Measurements from ENCODE around the gene SLC8B1.

GRCh38 chr12:113299619-113300237 is 35.2 kb downstream of the SLC8B1 start:
- TF ChIP-seq, protein P1, sequence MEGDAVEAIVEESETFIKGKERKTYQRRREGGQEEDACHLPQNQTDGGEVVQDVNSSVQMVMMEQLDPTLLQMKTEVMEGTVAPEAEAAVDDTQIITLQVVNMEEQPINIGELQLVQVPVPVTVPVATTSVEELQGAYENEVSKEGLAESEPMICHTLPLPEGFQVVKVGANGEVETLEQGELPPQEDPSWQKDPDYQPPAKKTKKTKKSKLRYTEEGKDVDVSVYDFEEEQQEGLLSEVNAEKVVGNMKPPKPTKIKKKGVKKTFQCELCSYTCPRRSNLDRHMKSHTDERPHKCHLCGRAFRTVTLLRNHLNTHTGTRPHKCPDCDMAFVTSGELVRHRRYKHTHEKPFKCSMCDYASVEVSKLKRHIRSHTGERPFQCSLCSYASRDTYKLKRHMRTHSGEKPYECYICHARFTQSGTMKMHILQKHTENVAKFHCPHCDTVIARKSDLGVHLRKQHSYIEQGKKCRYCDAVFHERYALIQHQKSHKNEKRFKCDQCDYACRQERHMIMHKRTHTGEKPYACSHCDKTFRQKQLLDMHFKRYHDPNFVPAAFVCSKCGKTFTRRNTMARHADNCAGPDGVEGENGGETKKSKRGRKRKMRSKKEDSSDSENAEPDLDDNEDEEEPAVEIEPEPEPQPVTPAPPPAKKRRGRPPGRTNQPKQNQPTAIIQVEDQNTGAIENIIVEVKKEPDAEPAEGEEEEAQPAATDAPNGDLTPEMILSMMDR (IDR thresholded peaks at IDR 0.05; ENCODE audit: low read depth, low read length) = no peak
- TF ChIP-seq MAX (IDR thresholded peaks at IDR 0.05; ENCODE audit: low read depth, low read length) = 0 out of 2 replicates have a peak, but pooled peaks have one; percentile 6
- no peak for TF ChIP-seq POLR2A (IDR thresholded peaks at IDR 0.05; ENCODE audit: extremely low read depth, insufficient read length)
